ENCODE results near the gene SKA2. TPM values are rescaled to one million over a fixed set of nuclear protein-coding genes. Genes with fewer than 3 reads are reported as not detected.
A peak's percentile ranks its signal among the peaks of the same experiment; 100 is the strongest.

Gene SKA2
- 10 to 100 TPM; 28.6 to 43.6 (median 32.3) TPM for polyA plus RNA-seq
- long read RNA-seq, donor 1, result 0 reads
- long read RNA-seq, donor 2, result 0 reads
- long read RNA-seq, donor 3, transcript SKA2-201 (4 exons, 2,798 nt), result major isoform, 6 of 11 reads
- long read RNA-seq, donor 3, partial matches to known transcripts, result 0 of 11 reads
- long read RNA-seq, donor 3, other reads (novel, unspliced or antisense), result 0 of 11 reads
- long read RNA-seq, donor 4, result 0 reads
- long read RNA-seq, donor 5, partial matches to known transcripts, result 0 of 3 reads
- long read RNA-seq, donor 5, other reads (novel, unspliced or antisense), result 0 of 3 reads
- long read RNA-seq, donor 6, transcript SKA2-201 (4 exons, 2,798 nt), result major isoform, 5 of 8 reads
- long read RNA-seq, donor 6, partial matches to known transcripts, result 0 of 8 reads
- long read RNA-seq, donor 6, other reads (novel, unspliced or antisense), result 0 of 8 reads
- long read RNA-seq, donor 7, transcript SKA2-208 (2 exons, 533 nt), result minor isoform, 7 of 55 reads
- long read RNA-seq, donor 7, transcript SKA2-206 (3 exons, 595 nt), result minor isoform, 14 of 55 reads
- long read RNA-seq, donor 7, transcript SKA2-201 (4 exons, 2,798 nt), result major isoform, 25 of 55 reads
- long read RNA-seq, donor 7, partial matches to known transcripts, result 5 of 55 reads
- long read RNA-seq, donor 7, other reads (novel, unspliced or antisense), result 0 of 55 reads
- long read RNA-seq, donor 8, transcript SKA2-201 (4 exons, 2,798 nt), result major isoform, 5 of 7 reads
- long read RNA-seq, donor 8, partial matches to known transcripts, result 0 of 7 reads
- long read RNA-seq, donor 8, other reads (novel, unspliced or antisense), result 0 of 7 reads
- long read RNA-seq, donor 9, partial matches to known transcripts, result 0 of 2 reads
- long read RNA-seq, donor 9, other reads (novel, unspliced or antisense), result 0 of 2 reads
- long read RNA-seq, donor 10, transcript SKA2-206 (3 exons, 595 nt), result minor isoform, 8 of 35 reads
- long read RNA-seq, donor 10, transcript SKA2-201 (4 exons, 2,798 nt), result major isoform, 21 of 35 reads
- long read RNA-seq, donor 10, partial matches to known transcripts, result 0 of 35 reads
- long read RNA-seq, donor 10, other reads (novel, unspliced or antisense), result 0 of 35 reads

DNA sequence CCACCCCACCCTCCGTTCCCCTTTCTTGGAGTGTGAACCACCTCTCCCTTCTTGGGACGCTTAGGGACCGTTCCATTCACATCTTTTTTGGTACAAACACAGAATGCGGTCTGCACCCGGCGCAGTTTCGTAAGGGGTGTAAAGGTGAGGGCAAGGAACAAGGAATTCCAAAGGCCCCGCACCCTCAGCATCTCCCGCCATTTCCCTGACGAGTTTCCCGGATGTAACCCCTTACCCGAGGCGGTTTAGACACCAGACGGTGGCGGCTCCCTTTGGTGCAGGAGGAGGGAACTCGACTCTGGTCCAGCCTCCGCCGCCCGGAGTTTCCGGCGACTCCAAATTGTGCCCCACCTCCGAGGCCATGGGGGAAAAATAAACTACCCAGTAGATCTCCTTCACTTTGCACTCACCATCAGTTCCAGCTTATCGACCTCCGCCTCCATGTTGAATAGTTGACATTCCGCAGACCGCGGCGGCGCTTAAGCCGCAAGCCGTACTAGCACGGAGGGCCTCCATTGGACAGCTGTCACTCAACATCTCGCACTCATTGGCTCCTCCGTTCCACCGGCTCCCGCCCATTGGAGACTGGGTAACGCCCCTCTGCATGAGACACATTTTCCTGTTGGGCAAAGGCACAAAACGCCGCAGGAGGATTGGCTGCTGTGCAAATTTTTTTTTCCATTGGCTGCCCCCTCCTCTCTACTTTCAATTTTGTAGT is at the start of gene SKA2:
SKA2 (minus strand) TSS at position 466 of the 718 bp plus-strand sequence; CDS start at position 443, 23 bp downstream.
- no peak for FAIRE-seq
- H3K4me1 ChIP-seq (ENCODE audit: control insufficient read depth in 3 of 3, insufficient read depth in 2 of 3, low read depth in 1 of 3, low read length in 2 of 3), result no peaks in the 10 kb centered on the region
- 0% methylated on average over 35 to 39 of the region's 39 CpGs for WGBS, 3 donors

GRCh38 chr17:59202320-59202719 is 47.3 kb upstream of the SKA2 start:
- no peaks in the 10 kb centered on the region for H3K9me3 ChIP-seq (ENCODE audit: control insufficient read depth in 2 of 2, insufficient read depth in 1 of 2, low read depth in 1 of 2, low read length in 1 of 2)
- no peaks in the 10 kb centered on the region for H3K27me3 ChIP-seq (ENCODE audit: control insufficient read depth in 3 of 3, insufficient read depth in 3 of 3, low read length in 3 of 3)
- no peaks in the 10 kb centered on the region for H3K4me1 ChIP-seq (ENCODE audit: control insufficient read depth in 3 of 3, insufficient read depth in 2 of 3, low read depth in 1 of 3, low read length in 2 of 3)
- no peak for FAIRE-seq
- H3K4me3 ChIP-seq (ENCODE audit: low read depth in 1 of 3, low read length in 3 of 3), result no peak overlapping the region
- 93 to 95% (median 95%) methylated on average over 1 of the region's 1 CpG for whole genome bisulfite sequencing, 3 donors
- no peak overlapping the region for H3K27ac ChIP-seq (ENCODE audit: low read depth in 1 of 3, low read length in 2 of 3)
- no peak for DNase-seq
- H3K36me3 ChIP-seq (ENCODE audit: control insufficient read depth in 3 of 3, insufficient read depth in 2 of 3, low read depth in 1 of 3, low read length in 3 of 3), result peaks cover 0 to 9% (median 0%) of the 10 kb centered on the region in 3 donors

More for the DNA sequence above, at the start of gene SKA2:
- Histone ChIP-seq H3K9me3 (ENCODE audit: control insufficient read depth in 2 of 2, insufficient read depth in 1 of 2, low read depth in 1 of 2, low read length in 1 of 2) (no peaks in the 10 kb centered on the region), H3K27me3 (ENCODE audit: control insufficient read depth in 3 of 3, insufficient read depth in 3 of 3, low read length in 3 of 3) (no peaks in the 10 kb centered on the region), H3K4me3 (ENCODE audit: low read depth in 1 of 3, low read length in 3 of 3) (peak within 1 kb of the TSS; percentile 54 to 93 (median 84)), H3K36me3 (ENCODE audit: control insufficient read depth in 3 of 3, insufficient read depth in 2 of 3, low read depth in 1 of 3, low read length in 3 of 3) (no peaks in the 10 kb centered on the region), H3K27ac (ENCODE audit: low read depth in 1 of 3, low read length in 2 of 3) (peak within 1 kb of the TSS; percentile 47 to 90 (median 86))
- no peak for DNase-seq

DNA sequence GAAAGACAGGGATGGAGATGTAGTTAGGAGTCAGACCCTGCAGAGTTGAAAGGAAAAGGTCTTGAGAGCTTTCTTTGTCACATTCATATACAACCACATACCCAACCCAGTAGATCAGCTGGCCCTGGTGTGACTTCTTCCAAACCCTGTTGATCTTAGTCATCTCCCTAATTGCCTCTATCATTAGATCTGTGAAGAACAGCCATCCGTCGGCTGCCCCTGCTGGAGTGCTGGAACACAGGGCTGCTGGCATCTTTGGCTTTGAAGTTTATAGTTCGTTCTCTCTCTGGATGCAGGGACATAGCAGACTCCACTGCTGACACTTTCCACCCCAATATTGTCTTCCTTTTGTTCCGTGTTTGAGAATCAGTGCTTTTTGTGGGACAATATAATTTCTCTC is 44.4 kb upstream of the SKA2 start:
- no peaks in the 10 kb centered on the region for H3K27me3 ChIP-seq (ENCODE audit: control insufficient read depth in 3 of 3, insufficient read depth in 3 of 3, low read length in 3 of 3)
- no peak for FAIRE-seq
- WGBS, 3 donors, result 94 to 100% (median 99%) methylated on average over 4 of the region's 4 CpGs
- DNase-seq, result no peak
- no peak overlapping the region for H3K4me3 ChIP-seq (ENCODE audit: low read depth in 1 of 3, low read length in 3 of 3)
- no peaks in the 10 kb centered on the region for H3K9me3 ChIP-seq (ENCODE audit: control insufficient read depth in 2 of 2, insufficient read depth in 1 of 2, low read depth in 1 of 2, low read length in 1 of 2)
- H3K4me1 ChIP-seq (ENCODE audit: control insufficient read depth in 3 of 3, insufficient read depth in 2 of 3, low read depth in 1 of 3, low read length in 2 of 3), result no peaks in the 10 kb centered on the region
- peaks cover 0 to 11% (median 0%) of the 10 kb centered on the region in 3 donors for H3K36me3 ChIP-seq (ENCODE audit: control insufficient read depth in 3 of 3, insufficient read depth in 2 of 3, low read depth in 1 of 3, low read length in 3 of 3)
- H3K27ac ChIP-seq (ENCODE audit: low read depth in 1 of 3, low read length in 2 of 3), result no peak overlapping the region

- FAIRE-seq (no peak), DNase-seq (no peak)
- 94 to 97% (median 95%) methylated on average over 3 of the region's 3 CpGs for WGBS, 3 donors
- H3K4me3 ChIP-seq (ENCODE audit: low read depth in 1 of 3, low read length in 3 of 3), result no peak overlapping the region
- H3K4me1 ChIP-seq (ENCODE audit: control insufficient read depth in 3 of 3, insufficient read depth in 2 of 3, low read depth in 1 of 3, low read length in 2 of 3), result no peaks in the 10 kb centered on the region
- H3K9me3 ChIP-seq (ENCODE audit: control insufficient read depth in 2 of 2, insufficient read depth in 1 of 2, low read depth in 1 of 2, low read length in 1 of 2), result no peaks in the 10 kb centered on the region
- peaks cover 0 to 9% (median 2%) of the 10 kb centered on the region in 3 donors for H3K36me3 ChIP-seq (ENCODE audit: control insufficient read depth in 3 of 3, insufficient read depth in 2 of 3, low read depth in 1 of 3, low read length in 3 of 3)
- no peaks in the 10 kb centered on the region for H3K27me3 ChIP-seq (ENCODE audit: control insufficient read depth in 3 of 3, insufficient read depth in 3 of 3, low read length in 3 of 3)
- H3K27ac ChIP-seq (ENCODE audit: low read depth in 1 of 3, low read length in 2 of 3), result no peak overlapping the region
These were observed 38.4 kb upstream of the SKA2 start for GRCh38 chr17:59193336-59193862.

DNA sequence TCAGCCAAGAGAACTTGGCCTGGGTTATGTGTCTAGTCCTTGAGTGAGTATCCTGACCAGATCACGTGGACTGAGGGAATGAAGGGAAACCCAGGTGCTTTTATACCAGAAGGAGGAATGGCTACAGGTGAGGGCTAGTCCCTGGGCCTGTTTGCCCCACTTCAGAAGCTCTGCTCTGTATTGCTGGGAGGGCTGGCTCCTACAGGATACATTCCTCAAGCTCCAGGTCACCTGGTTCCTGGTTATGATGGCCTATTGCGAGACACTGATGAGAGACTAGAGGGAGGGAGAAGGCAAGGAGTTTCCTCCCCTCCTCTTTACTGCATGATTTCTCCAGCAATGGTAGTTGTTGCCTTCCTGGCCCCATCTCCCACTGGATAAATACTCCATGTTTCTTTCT is 35.8 kb upstream of the SKA2 start:
- Histone ChIP-seq H3K27ac (ENCODE audit: low read depth in 1 of 3, low read length in 2 of 3) (no peak overlapping the region), H3K9me3 (ENCODE audit: control insufficient read depth in 2 of 2, insufficient read depth in 1 of 2, low read depth in 1 of 2, low read length in 1 of 2) (no peaks in the 10 kb centered on the region), H3K4me1 (ENCODE audit: control insufficient read depth in 3 of 3, insufficient read depth in 2 of 3, low read depth in 1 of 3, low read length in 2 of 3) (no peaks in the 10 kb centered on the region), H3K4me3 (ENCODE audit: low read depth in 1 of 3, low read length in 3 of 3) (no peak overlapping the region), H3K27me3 (ENCODE audit: control insufficient read depth in 3 of 3, insufficient read depth in 3 of 3, low read length in 3 of 3) (no peaks in the 10 kb centered on the region), H3K36me3 (ENCODE audit: control insufficient read depth in 3 of 3, insufficient read depth in 2 of 3, low read depth in 1 of 3, low read length in 3 of 3) (peaks cover 0 to 15% (median 2%) of the 10 kb centered on the region in 3 donors)
- FAIRE-seq (no peak), DNase-seq (no peak)
- 96 to 100% (median 96%) methylated on average over 2 of the region's 2 CpGs for WGBS, 3 donors

DNA sequence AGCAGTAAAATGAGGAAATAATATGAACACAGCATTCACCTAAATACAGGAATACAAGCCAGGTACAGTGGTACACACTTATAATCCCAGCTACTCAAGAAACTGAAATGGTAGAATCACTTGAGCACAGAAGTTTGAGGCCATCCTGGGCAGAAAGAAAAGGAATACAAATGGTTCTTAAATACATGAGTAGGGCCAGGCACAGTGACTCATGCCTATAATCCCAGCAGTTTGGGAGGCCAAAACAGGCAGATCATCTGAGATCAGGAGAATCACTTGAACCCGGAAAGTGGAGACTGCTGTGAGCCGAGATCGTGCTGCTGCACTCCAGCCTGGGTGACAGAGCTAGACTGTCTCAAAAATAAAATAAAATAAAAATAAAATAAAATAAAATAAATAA is 31.9 kb upstream of the SKA2 start:
- no peak for FAIRE-seq
- 98 to 100% (median 98%) methylated on average over 3 of the region's 3 CpGs for WGBS, 3 donors
- Histone ChIP-seq H3K4me1 (ENCODE audit: control insufficient read depth in 3 of 3, insufficient read depth in 2 of 3, low read depth in 1 of 3, low read length in 2 of 3) (no peaks in the 10 kb centered on the region), H3K36me3 (ENCODE audit: control insufficient read depth in 3 of 3, insufficient read depth in 2 of 3, low read depth in 1 of 3, low read length in 3 of 3) (peaks cover 0 to 16% (median 1%) of the 10 kb centered on the region in 3 donors), H3K27me3 (ENCODE audit: control insufficient read depth in 3 of 3, insufficient read depth in 3 of 3, low read length in 3 of 3) (no peaks in the 10 kb centered on the region), H3K9me3 (ENCODE audit: control insufficient read depth in 2 of 2, insufficient read depth in 1 of 2, low read depth in 1 of 2, low read length in 1 of 2) (no peaks in the 10 kb centered on the region), H3K4me3 (ENCODE audit: low read depth in 1 of 3, low read length in 3 of 3) (no peak overlapping the region), H3K27ac (ENCODE audit: low read depth in 1 of 3, low read length in 2 of 3) (no peak overlapping the region)
- DNase-seq, result no peak

DNA sequence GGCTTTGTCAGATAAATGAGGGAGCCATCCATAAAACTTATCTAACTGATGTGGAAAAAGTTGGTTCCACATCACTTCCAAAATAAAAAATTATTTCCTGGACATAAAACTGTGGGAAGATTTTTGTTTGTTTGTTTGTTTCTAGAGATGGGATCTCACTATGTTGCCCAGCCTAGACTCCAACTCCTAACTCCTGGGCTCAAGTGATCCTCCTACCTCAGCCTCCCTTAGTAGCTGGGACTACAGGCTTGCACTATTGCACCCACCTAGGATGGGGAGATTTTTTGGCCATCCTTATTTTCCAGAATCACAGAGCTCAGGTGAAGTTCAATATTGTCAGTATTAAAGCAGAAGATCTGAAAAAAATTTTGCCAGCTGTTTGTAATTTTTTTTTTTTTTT is 31.0 kb upstream of the SKA2 start:
- Histone ChIP-seq H3K27me3 (ENCODE audit: control insufficient read depth in 3 of 3, insufficient read depth in 3 of 3, low read length in 3 of 3) (no peaks in the 10 kb centered on the region), H3K27ac (ENCODE audit: low read depth in 1 of 3, low read length in 2 of 3) (no peak overlapping the region), H3K4me1 (ENCODE audit: control insufficient read depth in 3 of 3, insufficient read depth in 2 of 3, low read depth in 1 of 3, low read length in 2 of 3) (no peaks in the 10 kb centered on the region), H3K36me3 (ENCODE audit: control insufficient read depth in 3 of 3, insufficient read depth in 2 of 3, low read depth in 1 of 3, low read length in 3 of 3) (peaks cover 0 to 14% (median 1%) of the 10 kb centered on the region in 3 donors), H3K9me3 (ENCODE audit: control insufficient read depth in 2 of 2, insufficient read depth in 1 of 2, low read depth in 1 of 2, low read length in 1 of 2) (no peaks in the 10 kb centered on the region), H3K4me3 (ENCODE audit: low read depth in 1 of 3, low read length in 3 of 3) (no peak overlapping the region)
- DNase-seq (no peak), FAIRE-seq (no peak)
